Heart left ventricle (tissue), 13 donors: ENCODE data around the gene ABHD16B.

Source experiments
- POLR2A ChIP-seq, 2 donors: fragments of 450-650 bp; IDR thresholded peaks; one replicate each; pipeline ENCODE4 v1.6.1; 2017; ENCODE audit warnings: antibody characterized with exemption in 2 of 2, mild to moderate bottlenecking in 2 of 2, moderate library complexity in 2 of 2
- TF ChIP-seq, protein P1 (sequence below), 12 donors: fragments of 200-600 bp; sonication (generic) in 4 of 12; IDR thresholded peaks; one replicate each; pipeline versions ENCODE4 v1.5.0 to v1.8.0; 2018 to 2022; ENCODE audit warnings: antibody characterized with exemption in 12 of 12, mild to moderate bottlenecking in 5 of 12
- donor health status: ischemic (EF 13 %, LVEDD 7.1; RV severe dilation, severe dysfunction).
- donor health status: DM: no; HTN: yes; CAD: no.
- donor health status: DM: no; HTN: no; CAD: no.
- donor health status: ischemic (EF 25% LVEDD 6.9; RV normal size, moderate dysfunction).
- donor health status: ischemic (EF 25% LVEDD 5.7; RV mildly dilated, moderate dysfunction).
- donor health status: ischemic (EF 35%, LVEDD 5.7; RV mildly dilated, moderate dysfunction).
- donor health status: nonischemic (EF 11% LVEDD 7.7; RV severe dilation, severe dysfunction).
- donor health status: DM: yes; HTN: yes; CAD: no.
- donor health status: PGD.
- donor health status: ischemic (EF 29% LVEDD 5.4; RV normal size, mild dysfunction).
- donor health status: nonischemic (EF 23%, LVEDD 6.1; RV moderate dilation, normal function).

- TF ChIP-seq, protein P1, sequence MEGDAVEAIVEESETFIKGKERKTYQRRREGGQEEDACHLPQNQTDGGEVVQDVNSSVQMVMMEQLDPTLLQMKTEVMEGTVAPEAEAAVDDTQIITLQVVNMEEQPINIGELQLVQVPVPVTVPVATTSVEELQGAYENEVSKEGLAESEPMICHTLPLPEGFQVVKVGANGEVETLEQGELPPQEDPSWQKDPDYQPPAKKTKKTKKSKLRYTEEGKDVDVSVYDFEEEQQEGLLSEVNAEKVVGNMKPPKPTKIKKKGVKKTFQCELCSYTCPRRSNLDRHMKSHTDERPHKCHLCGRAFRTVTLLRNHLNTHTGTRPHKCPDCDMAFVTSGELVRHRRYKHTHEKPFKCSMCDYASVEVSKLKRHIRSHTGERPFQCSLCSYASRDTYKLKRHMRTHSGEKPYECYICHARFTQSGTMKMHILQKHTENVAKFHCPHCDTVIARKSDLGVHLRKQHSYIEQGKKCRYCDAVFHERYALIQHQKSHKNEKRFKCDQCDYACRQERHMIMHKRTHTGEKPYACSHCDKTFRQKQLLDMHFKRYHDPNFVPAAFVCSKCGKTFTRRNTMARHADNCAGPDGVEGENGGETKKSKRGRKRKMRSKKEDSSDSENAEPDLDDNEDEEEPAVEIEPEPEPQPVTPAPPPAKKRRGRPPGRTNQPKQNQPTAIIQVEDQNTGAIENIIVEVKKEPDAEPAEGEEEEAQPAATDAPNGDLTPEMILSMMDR (IDR thresholded peaks at IDR 0.05) = no peak
- TF ChIP-seq POLR2A (IDR thresholded peaks at IDR 0.05) = no peak
Measured at GRCh38 chr20:63843222-63843621, 18.1 kb upstream of the ABHD16B start.
